HuH-7 (cell line): ENCODE data around the gene GPR157.
"Not testable (repeated sequence)": the region's sequence is repeated elsewhere in the genome, so short reads cannot be mapped to it uniquely, and the experiment has no call there.

Experiments used
- DNase-seq: peaks from one replicate; pipeline ENCODE4 v3.0.0; 2011; ENCODE audit warnings: low spot score

Gene GPR157

DNA sequence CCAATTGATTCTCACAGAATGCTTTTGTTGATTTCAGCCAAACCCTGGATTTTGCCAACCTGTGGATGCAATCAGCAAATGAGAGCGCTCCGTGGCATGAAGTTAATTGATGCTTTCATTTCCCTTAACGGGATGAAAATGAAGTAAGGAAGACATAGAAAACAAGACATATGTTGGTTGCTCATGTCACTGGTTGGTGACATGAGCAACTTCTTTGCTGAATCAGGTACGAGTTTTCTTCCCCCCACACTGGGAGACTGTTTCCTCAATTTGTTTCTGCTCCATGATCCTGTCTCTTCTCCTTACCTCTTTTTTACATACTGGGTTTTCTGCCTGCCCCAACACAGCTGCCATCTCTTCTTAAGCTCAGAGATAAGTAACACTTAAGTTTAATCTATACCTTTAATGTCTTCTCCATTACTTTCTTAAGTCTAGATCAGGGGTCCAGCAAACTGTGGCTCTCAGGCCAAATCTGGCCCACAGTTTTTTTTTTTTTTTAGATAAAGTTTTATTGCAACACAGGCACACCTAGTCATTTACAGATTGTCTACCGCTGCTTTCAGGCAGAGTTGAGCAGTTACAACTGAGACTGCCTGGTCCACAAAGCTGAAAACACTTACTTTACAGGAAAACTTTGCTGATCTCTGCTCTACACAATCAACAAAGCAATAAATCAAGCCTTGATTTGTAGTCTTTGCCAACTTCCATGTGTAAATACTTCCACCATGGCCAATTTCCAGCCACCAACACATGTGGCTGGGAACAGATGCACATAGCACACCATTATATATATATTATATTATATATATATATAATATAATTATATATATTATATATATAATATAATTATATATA is 13.3 kb downstream of the GPR157 start:
- no peak for DNase-seq

- DNase-seq, result no peak
Observed at GRCh38 chr1:9112961-9113880, 15.7 kb downstream of the GPR157 start.

DNA sequence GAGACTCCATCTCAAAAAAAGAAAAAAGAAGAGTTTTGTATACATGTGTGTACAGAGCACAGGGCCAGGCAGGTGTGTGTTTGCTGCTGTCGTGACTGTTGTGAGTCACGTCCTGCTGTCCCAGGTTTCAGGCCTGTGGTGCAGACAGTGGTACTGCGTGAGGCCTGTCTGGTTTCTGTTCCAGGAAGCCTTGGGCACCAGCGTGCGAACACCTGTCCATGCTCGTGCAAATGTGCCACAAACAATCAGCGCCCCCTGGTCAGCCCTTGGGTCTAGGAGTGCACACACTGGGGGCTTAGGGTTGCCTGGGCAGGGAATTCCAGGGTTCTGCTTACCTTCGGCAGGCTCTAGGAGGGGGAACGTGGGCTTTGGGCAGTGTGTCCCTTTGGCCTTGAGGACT is 16.9 kb downstream of the GPR157 start:
- DNase-seq, result no peak

DNA sequence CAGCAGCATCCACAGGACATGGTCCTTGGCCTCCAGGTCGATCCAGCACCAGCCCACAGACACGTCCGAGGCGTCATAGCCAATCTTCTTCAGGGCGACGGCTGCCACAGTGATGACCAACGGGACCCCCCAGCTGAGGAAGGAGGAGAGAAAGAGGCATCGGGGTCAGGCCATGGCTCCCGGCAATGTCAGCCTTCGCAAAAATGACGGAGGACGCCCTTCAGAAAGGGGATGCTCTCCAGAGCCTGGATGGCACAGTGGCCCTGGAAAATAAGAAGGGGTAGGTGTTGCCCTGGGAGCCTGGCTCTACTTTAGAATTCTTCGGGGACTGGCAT is 17.6 kb downstream of the GPR157 start:
- no peak for DNase-seq

GRCh38 chr1:9110669-9111356 is 18.1 kb downstream of the GPR157 start:
- peak; percentile 87 for DNase-seq

- no peak for DNase-seq
Observed at GRCh38 chr1:9108056-9108665, 20.7 kb downstream of the GPR157 start.

- no peak for DNase-seq
Observed at GRCh38 chr1:9107136-9107535, 21.8 kb downstream of the GPR157 start.

GRCh38 chr1:9106286-9106685 is 22.6 kb downstream of the GPR157 start:
- no peak for DNase-seq

GRCh38 chr1:9105336-9105867 is 23.5 kb downstream of the GPR157 start:
- no peak for DNase-seq

DNA sequence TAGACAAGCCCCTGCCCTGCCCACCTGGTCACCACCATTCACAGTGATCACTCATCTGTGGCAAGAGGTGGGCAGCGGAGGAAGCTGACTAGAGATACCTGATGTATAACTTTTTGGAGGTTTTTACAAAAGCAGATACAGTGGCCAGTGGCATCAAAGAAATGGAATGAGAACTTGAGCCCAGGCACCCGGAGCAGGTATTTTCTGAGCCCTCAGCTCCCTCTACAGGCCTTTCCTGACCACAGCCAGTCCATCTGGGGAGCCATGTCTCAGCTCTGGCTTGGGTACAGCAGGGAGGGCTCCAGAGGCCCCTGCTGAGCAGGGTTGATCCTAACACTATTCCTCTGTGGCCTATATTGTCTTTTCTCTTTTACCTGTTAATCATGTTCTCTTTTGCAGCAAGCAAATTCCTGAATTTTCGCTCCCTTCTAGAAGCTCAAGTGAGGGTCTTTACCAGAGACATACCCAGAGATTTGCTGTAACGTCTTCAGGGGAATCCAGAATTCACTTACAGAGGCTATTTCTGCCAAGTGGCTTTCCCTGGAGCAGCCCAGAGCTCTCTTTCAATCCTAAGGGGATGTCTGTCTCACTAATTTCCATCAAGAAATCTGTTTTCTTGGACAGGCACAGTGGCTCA is 27.3 kb downstream of the GPR157 start:
- DNase-seq, result peak; percentile 70

DNA sequence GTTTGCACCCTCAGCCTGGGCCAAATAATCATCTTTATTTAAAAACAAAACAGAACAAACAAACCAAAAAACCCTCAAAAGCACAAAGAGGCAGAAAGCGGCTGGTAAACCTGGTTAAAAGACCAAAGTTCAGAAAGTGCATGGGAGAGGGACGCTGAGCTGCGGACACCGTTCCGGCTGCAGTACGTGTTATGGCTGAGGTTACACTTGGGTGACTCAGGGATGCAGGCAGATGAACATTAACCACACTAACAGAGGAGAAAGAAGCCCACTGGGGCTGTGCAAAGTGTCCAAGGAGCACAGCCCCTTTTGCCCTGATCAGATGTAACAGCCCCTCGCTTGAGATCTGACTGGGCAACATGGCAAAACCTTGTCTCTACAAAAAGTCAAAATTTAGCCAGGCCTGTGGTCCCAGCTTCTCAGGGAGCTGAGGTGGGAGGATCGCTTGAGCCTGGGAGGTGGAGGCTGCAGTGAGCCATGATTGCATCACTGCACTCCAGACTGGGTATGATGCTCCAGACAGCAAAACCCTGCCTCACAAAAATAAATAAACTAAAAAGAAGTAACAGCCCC is 28.3 kb downstream of the GPR157 start:
- DNase-seq, result peak; percentile 42

DNA sequence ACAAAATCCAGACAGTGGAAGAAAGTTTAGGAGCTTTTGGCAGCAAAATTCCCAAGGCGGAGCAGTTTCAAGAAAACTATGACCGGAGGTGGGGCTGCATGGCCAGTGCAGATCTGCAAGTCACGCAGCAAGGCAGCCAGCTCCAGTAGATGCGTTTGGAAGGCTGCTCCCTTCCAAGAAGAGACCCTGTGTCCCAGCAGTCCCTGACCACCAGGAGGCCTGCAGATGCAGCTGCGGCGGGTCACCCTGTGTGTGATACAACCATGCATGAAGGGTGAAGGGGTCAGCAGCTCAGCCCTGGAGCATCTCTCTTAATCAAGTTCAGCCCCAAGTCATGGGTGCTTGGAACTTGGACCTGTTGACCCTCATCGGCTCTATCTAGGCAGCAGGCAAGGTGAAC is 29.3 kb downstream of the GPR157 start:
- no peak for DNase-seq

- no peak for DNase-seq
Observed at GRCh38 chr1:9097947-9098705, 30.8 kb downstream of the GPR157 start.

DNA sequence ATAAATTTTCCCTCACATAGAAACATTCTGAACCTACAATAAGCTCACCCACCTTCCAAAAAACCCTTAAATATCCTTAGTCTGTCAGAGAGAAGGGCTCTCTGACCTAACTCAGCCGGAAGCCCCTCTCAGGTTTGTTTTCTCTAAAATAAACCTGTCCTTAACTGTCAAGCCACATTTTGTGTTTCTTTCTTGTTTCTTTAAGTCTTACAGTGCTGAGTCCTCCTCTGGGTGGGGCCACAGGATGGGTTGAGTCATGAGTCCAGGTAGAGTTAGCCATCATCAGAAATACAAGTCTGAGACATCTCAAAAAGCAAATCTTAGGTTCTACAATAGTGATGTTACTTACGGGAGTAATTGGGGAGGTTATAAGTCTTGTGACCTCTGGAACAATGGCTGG is 33.1 kb downstream of the GPR157 start:
- no peak for DNase-seq

DNA sequence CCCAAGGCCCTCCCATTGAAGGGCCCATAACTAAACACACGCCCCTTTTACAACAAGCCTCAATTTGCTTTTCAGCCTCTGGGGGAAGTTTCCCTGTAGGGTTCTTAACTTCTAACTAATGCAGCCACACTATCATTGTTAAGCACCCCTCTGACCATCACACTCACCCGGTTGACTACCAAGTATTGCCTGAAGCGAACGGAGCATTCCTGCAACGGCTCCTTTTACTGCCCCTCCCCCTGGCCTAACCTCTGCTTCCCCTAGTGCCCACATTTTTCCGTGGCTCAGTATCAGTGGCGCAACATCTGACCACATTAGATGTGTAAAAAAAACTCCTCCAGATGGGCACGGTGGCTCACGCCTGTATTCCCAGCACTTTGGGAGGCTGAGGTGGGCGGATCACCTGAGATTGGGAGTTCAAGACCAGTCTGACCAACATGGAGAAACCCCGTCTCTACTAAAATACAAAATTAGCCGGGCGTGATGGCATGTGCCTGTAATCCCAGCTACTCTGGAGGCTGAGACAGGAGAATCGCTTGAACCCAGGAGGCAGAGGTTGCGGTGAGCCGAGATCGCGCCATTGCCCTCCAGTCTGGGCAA is 34.8 kb downstream of the GPR157 start:
- DNase-seq, result not testable (repeated sequence)

- DNase-seq, result no peak
Observed at GRCh38 chr1:9093581-9093980, 35.3 kb downstream of the GPR157 start.

DNA sequence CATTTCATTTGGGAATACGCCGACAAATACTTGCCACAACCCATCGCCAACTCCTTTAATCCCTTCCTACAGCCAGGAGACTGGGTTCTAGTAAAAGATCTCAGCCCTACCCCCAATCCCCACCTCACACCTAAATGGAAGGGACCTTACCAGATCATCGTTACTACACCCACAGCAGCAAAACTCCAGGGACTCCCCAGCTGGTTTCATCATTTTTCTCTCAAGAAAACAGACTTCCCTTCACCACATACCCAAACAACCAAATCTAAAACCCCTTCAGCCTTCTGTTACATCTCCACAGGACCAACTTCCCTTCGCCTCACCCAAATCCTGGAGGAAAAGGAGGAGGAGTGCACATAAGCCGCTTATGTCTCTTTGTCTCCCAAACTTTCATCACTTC is 35.8 kb downstream of the GPR157 start:
- no peak for DNase-seq

DNA sequence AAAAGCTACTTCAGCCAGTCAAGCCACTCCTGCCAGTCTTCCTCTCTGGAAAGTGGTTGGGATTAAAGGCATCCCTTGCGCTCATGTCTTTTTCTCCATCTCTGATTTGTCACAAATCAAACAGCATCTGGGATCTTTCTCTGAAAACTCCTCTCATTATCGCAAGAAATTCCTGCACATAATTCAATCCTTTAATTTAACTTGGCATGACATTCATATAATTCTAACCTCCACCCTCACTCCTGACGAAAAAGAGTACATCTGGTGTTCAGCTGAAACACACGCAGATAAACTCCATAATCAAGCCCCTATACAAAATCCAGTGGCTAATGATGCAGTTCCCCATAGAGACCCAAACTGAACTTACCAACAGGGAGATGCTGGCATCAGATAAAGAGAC is 40.1 kb downstream of the GPR157 start:
- no peak for DNase-seq

- no peak for DNase-seq
Observed at GRCh38 chr1:9087411-9088125, 41.3 kb downstream of the GPR157 start.
